KMS-11 (cell line): ENCODE data around the gene GRID1.

Experiments used
- H2AFZ ChIP-seq: fragments of 200-600 bp; sonication (generic); 2 replicates; pipeline ENCODE4 v1.6.1; 2016; ENCODE audit warnings: antibody characterized with exemption, mixed run types, low read depth
- H3K27ac ChIP-seq: fragments of 200-600 bp; sonication (generic); 2 replicates; pipeline ENCODE4 v1.6.1; 2016; ENCODE audit warnings: mild to moderate bottlenecking, mixed run types
- H3K27me3 ChIP-seq: fragments of 200-600 bp; sonication (generic); 2 replicates; pipeline ENCODE4 v1.6.1; 2017; ENCODE audit warnings: mild to moderate bottlenecking, low read depth, mixed run types, moderate library complexity; ENCODE audit not compliant: insufficient read depth
- H3K36me3 ChIP-seq: fragments of 200-600 bp; sonication (generic); 2 replicates; pipeline ENCODE4 v1.6.1; 2017; ENCODE audit warnings: mild to moderate bottlenecking, mixed run types; ENCODE audit not compliant: insufficient read depth
- H3K4me1 ChIP-seq: fragments of 200-600 bp; sonication (generic); 2 replicates; pipeline ENCODE4 v1.6.1; 2016; ENCODE audit warnings: mild to moderate bottlenecking, low read depth, mixed run types; ENCODE audit not compliant: poor library complexity, severe bottlenecking
- H3K4me2 ChIP-seq: fragments of 200-600 bp; sonication (generic); 2 replicates; pipeline ENCODE4 v1.7.0; 2016; ENCODE audit warnings: mild to moderate bottlenecking, mixed run types
- H3K4me3 ChIP-seq: fragments of 200-600 bp; sonication (generic); IDR thresholded peaks from 2 replicates; pipeline ENCODE4 v1.6.1; 2017; ENCODE audit warnings: low read depth, low read length, mixed read lengths; ENCODE audit not compliant: insufficient read depth
- H3K79me2 ChIP-seq: fragments of 200-600 bp; sonication (generic); 2 replicates; pipeline ENCODE4 v1.6.1; 2016; ENCODE audit warnings: low read depth, mixed run types; ENCODE audit not compliant: insufficient read depth
- H3K9ac ChIP-seq: fragments of 200-600 bp; sonication (generic); 2 replicates; pipeline ENCODE4 v1.6.1; 2016; ENCODE audit warnings: mild to moderate bottlenecking, mixed run types
- H4K20me1 ChIP-seq: fragments of 200-600 bp; sonication (generic); 2 replicates; pipeline ENCODE4 v1.6.1; 2016; ENCODE audit warnings: mild to moderate bottlenecking, mixed run types; ENCODE audit not compliant: insufficient read depth
- CTCF ChIP-seq: fragments of 200-600 bp; sonication (generic); conservative IDR thresholded peaks from 2 replicates; pipeline ENCODE4 v1.6.1; 2017; ENCODE audit warnings: low read depth, mild to moderate bottlenecking, antibody characterized with exemption, low read length, moderate library complexity, mixed read lengths

The GRID1 gene

GRCh38 chr10:86317949-86318725 is 48.5 kb downstream of the GRID1 start:
- no peak for TF ChIP-seq CTCF
- no peaks in the 10 kb centered on the region for H3K36me3 ChIP-seq
- no peak overlapping the region for H3K27ac ChIP-seq
- no peaks in the 10 kb centered on the region for H3K27me3 ChIP-seq
- no peak overlapping the region for H2AFZ ChIP-seq
- H3K9ac ChIP-seq, result no peak overlapping the region
- H3K4me3 ChIP-seq, result no peak overlapping the region
- H4K20me1 ChIP-seq, result no peaks in the 10 kb centered on the region
- H3K4me2 ChIP-seq, result no peak overlapping the region
- H3K4me1 ChIP-seq, result no peaks in the 10 kb centered on the region
- no peaks in the 10 kb centered on the region for H3K79me2 ChIP-seq

- H3K9ac ChIP-seq, result no peak overlapping the region
- H3K27ac ChIP-seq, result no peak overlapping the region
- no peak for TF ChIP-seq CTCF
- no peak overlapping the region for H2AFZ ChIP-seq
- H3K27me3 ChIP-seq, result no peaks in the 10 kb centered on the region
- H3K79me2 ChIP-seq, result no peaks in the 10 kb centered on the region
- no peaks in the 10 kb centered on the region for H4K20me1 ChIP-seq
- H3K4me2 ChIP-seq, result no peak overlapping the region
- no peaks in the 10 kb centered on the region for H3K4me1 ChIP-seq
- H3K36me3 ChIP-seq, result no peaks in the 10 kb centered on the region
- no peak overlapping the region for H3K4me3 ChIP-seq
Measured at GRCh38 chr10:86316990-86317389, 49.6 kb downstream of the GRID1 start.

GRCh38 chr10:86316274-86316835 is 50.2 kb downstream of the GRID1 start:
- no peak overlapping the region for H2AFZ ChIP-seq
- no peak overlapping the region for H3K4me2 ChIP-seq
- no peaks in the 10 kb centered on the region for H3K36me3 ChIP-seq
- no peak overlapping the region for H3K27ac ChIP-seq
- H3K9ac ChIP-seq, result no peak overlapping the region
- no peaks in the 10 kb centered on the region for H3K4me1 ChIP-seq
- no peaks in the 10 kb centered on the region for H3K27me3 ChIP-seq
- H3K4me3 ChIP-seq, result no peak overlapping the region
- TF ChIP-seq CTCF, result no peak
- H3K79me2 ChIP-seq, result no peaks in the 10 kb centered on the region
- H4K20me1 ChIP-seq, result no peaks in the 10 kb centered on the region

GRCh38 chr10:86315549-86315942 is 51.0 kb downstream of the GRID1 start:
- H3K27me3 ChIP-seq, result no peaks in the 10 kb centered on the region
- no peaks in the 10 kb centered on the region for H3K79me2 ChIP-seq
- H4K20me1 ChIP-seq, result no peaks in the 10 kb centered on the region
- H3K9ac ChIP-seq, result no peak overlapping the region
- H3K4me3 ChIP-seq, result no peak overlapping the region
- H3K4me1 ChIP-seq, result no peaks in the 10 kb centered on the region
- no peak overlapping the region for H2AFZ ChIP-seq
- no peaks in the 10 kb centered on the region for H3K36me3 ChIP-seq
- H3K4me2 ChIP-seq, result no peak overlapping the region
- H3K27ac ChIP-seq, result no peak overlapping the region
- no peak for TF ChIP-seq CTCF
